C4-2B (cell line): ENCODE measurements around the gene RBM10.
A peak's percentile ranks its signal among the peaks of the same experiment; 100 is the strongest.
"Not testable (repeated sequence)": the region's sequence is repeated elsewhere in the genome, so short reads cannot be mapped to it uniquely, and the experiment has no call there.

Experiments used
- H3K27ac ChIP-seq: fragments of 450-650 bp; 2 replicates; pipeline ENCODE4 v1.5.1; 2017
- CTCF ChIP-seq: fragments of 450-650 bp; conservative IDR thresholded peaks from 2 replicates; pipeline ENCODE4 v1.5.1; 2017; ENCODE audit warnings: mild to moderate bottlenecking
- ZFX ChIP-seq: fragments of 450-650 bp; IDR thresholded peaks from 2 replicates; pipeline ENCODE4 v1.6.1; 2017

Gene RBM10

GRCh38 chrX:47129157-47129898 is 15.7 kb upstream of the RBM10 start:
- 0 out of 2 replicates have a peak, but pooled peaks have one; percentile 17 for TF ChIP-seq ZFX
- TF ChIP-seq CTCF = no peak
- H3K27ac ChIP-seq = peak overlapping the region; percentile 59

GRCh38 chrX:47129899-47130358 is 15.1 kb upstream of the RBM10 start:
- H3K27ac ChIP-seq = peak overlapping the region; percentile 59
- TF ChIP-seq ZFX (no peak), CTCF (no peak)

- no peak overlapping the region for H3K27ac ChIP-seq
- no peak for TF ChIP-seq CTCF
- TF ChIP-seq ZFX = no peak
Observed at GRCh38 chrX:47133493-47133892, 11.5 kb upstream of the RBM10 start.

GRCh38 chrX:47135650-47136049 is 9.4 kb upstream of the RBM10 start:
- not testable (repeated sequence) for H3K27ac ChIP-seq

GRCh38 chrX:47138171-47138570 is 6.8 kb upstream of the RBM10 start:
- no peak for TF ChIP-seq CTCF
- no peak for TF ChIP-seq ZFX
- H3K27ac ChIP-seq = no peak overlapping the region

- peak overlapping the region; percentile 92 for H3K27ac ChIP-seq
- TF ChIP-seq CTCF (no peak), ZFX (no peak)
Observed at GRCh38 chrX:47143894-47144625, 961 bp upstream of the RBM10 start.

- TF ChIP-seq CTCF (no peak), ZFX (no peak)
- H3K27ac ChIP-seq = peak overlapping the region; percentile 92
Observed at GRCh38 chrX:47145395-47146120, 537 bp downstream of the RBM10 start.
